HepG2 (cell line): ENCODE measurements around the gene PSME3IP1. TPM values are rescaled to one million over a fixed set of nuclear protein-coding genes. Genes with fewer than 3 reads are reported as not detected.
A peak's percentile ranks its signal among the peaks of the same experiment; 100 is the strongest.

Source experiments
- CENPX ChIP-seq: sonication (generic); formaldehyde crosslinking; IDR thresholded peaks from 2 replicates; pipeline ENCODE4 v1.9.0; 2021; ENCODE audit warnings: mild to moderate bottlenecking, missing genetic modification reagents, moderate library complexity
- ELF1 ChIP-seq: sonication (generic); formaldehyde crosslinking; IDR thresholded peaks from 2 replicates; pipeline ENCODE4 v1.4.0; 2020; ENCODE audit warnings: missing genetic modification reagents
- HNRNPUL1 ChIP-seq: fragments of 200-400 bp; formaldehyde crosslinking; IDR thresholded peaks from 2 replicates; pipeline ENCODE4 v1.6.1; 2017; ENCODE audit warnings: low read depth, mild to moderate bottlenecking, low read length, moderate library complexity
- MXD4 ChIP-seq: IDR thresholded peaks from 2 replicates; pipeline ENCODE4 v1.6.1; 2016; ENCODE audit warnings: mild to moderate bottlenecking, missing biosample characterization, missing genetic modification reagents
- MXI1 ChIP-seq: IDR thresholded peaks from 3 replicates; pipeline ENCODE4 v1.6.1; 2012; ENCODE audit warnings: low read depth, low read length, inconsistent platforms, borderline replicate concordance
- ZNF430 ChIP-seq: sonication (generic); formaldehyde crosslinking; IDR thresholded peaks from 2 replicates; pipeline ENCODE4 v1.9.0; 2021; ENCODE audit warnings: mild to moderate bottlenecking, missing genetic modification reagents
- ZNF644 ChIP-seq: IDR thresholded peaks from 2 replicates; pipeline ENCODE4 v1.6.1; 2016; ENCODE audit warnings: low read depth
- ZNF776 ChIP-seq: sonication (generic); formaldehyde crosslinking; IDR thresholded peaks from 2 replicates; pipeline ENCODE4 v1.4.0; 2020; ENCODE audit warnings: mild to moderate bottlenecking, missing genetic modification reagents
- ZNF878 ChIP-seq: sonication (generic); formaldehyde crosslinking; IDR thresholded peaks from 2 replicates; pipeline ENCODE4 v1.8.1; 2023; ENCODE audit warnings: mild to moderate bottlenecking, missing genetic modification reagents, moderate library complexity
- polyA plus RNA-seq, 8 experiments: library from polyadenylated mRNA; depleted of rRNA in 3 of 8; stranded (reverse) in 7 of 8; unstranded in 1 of 8; fragments of >200 nt; fragmentation: Illumina TruSeq in 4 of 8; extraction: Trizol in 4 of 8; gene quantifications; 2 replicates each; pipeline versions ENCODE4 v1.2.1 to v1.2.3, GENCODE V29; 2011 to 2016; ENCODE audit warnings: low read depth in 4 of 8, missing spikeins in 1 of 8, mixed read lengths in 1 of 8; ENCODE audit not compliant: insufficient read depth in 1 of 8
- total RNA-seq, 5 experiments: library from RNA; depleted of rRNA; stranded (reverse); fragments of >200 nt; fragmentation: Illumina TruSeq; extraction: Trizol; gene quantifications; 2 replicates each; pipeline ENCODE4 v1.2.3, GENCODE V29; 2016; ENCODE audit warnings: low read depth in 1 of 5
- TF ChIP-seq, protein P1 (sequence below), 2 experiments: sonication (generic) in 1 of 2; formaldehyde crosslinking in 1 of 2; IDR thresholded peaks; 2 replicates each; pipeline versions ENCODE4 v1.4.0 to v1.6.1; 2016 to 2020; ENCODE audit warnings: borderline replicate concordance in 1 of 2, low read depth in 1 of 2, mild to moderate bottlenecking in 1 of 2, missing genetic modification reagents in 1 of 2
- TF ChIP-seq, protein P2 (sequence below): sonication (generic); formaldehyde crosslinking; IDR thresholded peaks from 2 replicates; pipeline ENCODE4 v1.8.0; 2022; ENCODE audit warnings: mild to moderate bottlenecking, missing genetic modification reagents; ENCODE audit not compliant: insufficient replicate concordance
- TF ChIP-seq, protein P3 (sequence below): sonication (generic); formaldehyde crosslinking; IDR thresholded peaks from 2 replicates; pipeline ENCODE4 v1.4.0; 2020; ENCODE audit warnings: missing genetic modification reagents
- TF ChIP-seq, protein P4 (sequence below): sonication (generic); formaldehyde crosslinking; IDR thresholded peaks from 2 replicates; pipeline ENCODE4 v1.8.0; 2023; ENCODE audit warnings: mild to moderate bottlenecking, missing genetic modification reagents
- TF ChIP-seq, protein P5 (sequence below): IDR thresholded peaks from 2 replicates; pipeline ENCODE4 v1.6.1; 2016; ENCODE audit warnings: low read depth, missing genetic modification reagents, missing compliant biosample characterization

PSME3IP1 gene
- total and polyA plus RNA-seq, 2 of the 13 experiments (the other 11 are each of a cell fraction or from before 2014, with no cell fraction given), result 90.8 to 99.8 TPM

DNA sequence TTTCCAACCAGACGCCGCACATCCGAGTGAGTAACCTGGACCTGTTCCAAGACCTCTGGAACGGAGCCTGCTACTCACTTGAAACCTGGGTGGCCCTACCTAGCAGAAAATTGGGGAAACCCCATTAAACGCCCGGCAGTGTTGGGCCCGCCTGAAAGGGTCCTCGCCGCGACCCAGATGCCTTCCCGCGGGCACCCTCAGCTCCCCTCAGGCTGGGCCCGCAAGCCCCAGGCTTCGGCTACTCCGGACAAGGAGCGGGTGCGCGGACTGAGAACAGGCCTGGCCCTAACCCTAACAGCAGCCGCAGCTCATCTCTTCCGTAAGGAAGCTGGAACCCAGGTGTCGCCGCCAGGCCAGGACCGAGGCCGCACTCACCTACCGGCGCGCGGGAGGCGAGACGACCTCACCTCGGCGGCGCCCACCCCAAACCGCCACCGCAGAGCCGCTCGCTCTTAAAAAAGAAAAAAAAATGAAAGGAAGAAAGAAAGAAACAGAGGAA is 344 bp downstream of the PSME3IP1 start (continued):
- TF ChIP-seq, protein P1, sequence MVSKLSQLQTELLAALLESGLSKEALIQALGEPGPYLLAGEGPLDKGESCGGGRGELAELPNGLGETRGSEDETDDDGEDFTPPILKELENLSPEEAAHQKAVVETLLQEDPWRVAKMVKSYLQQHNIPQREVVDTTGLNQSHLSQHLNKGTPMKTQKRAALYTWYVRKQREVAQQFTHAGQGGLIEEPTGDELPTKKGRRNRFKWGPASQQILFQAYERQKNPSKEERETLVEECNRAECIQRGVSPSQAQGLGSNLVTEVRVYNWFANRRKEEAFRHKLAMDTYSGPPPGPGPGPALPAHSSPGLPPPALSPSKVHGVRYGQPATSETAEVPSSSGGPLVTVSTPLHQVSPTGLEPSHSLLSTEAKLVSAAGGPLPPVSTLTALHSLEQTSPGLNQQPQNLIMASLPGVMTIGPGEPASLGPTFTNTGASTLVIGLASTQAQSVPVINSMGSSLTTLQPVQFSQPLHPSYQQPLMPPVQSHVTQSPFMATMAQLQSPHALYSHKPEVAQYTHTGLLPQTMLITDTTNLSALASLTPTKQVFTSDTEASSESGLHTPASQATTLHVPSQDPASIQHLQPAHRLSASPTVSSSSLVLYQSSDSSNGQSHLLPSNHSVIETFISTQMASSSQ (IDR thresholded peaks at IDR 0.05; ENCODE audit: low read depth), result no peak
- TF ChIP-seq, protein P1 (CRISPR knock-in tag; IDR thresholded peaks at IDR 0.05; ENCODE audit: borderline replicate concordance), result no peak
- TF ChIP-seq ZNF644 (CRISPR knock-in tag) (no peak), ZNF878 (no peak), ZNF776 (CRISPR knock-in tag) (peak; percentile 75; the same call in 1 of the 2 replicates), MXD4 (no peak), MXI1 (no peak), ELF1 (CRISPR knock-in tag) (no peak), ZNF430 (CRISPR knock-in tag) (peak; percentile 17; the same call in 1 of the 2 replicates), HNRNPUL1 (no peak), CENPX (CRISPR knock-in tag) (no peak)
- TF ChIP-seq, protein P2, sequence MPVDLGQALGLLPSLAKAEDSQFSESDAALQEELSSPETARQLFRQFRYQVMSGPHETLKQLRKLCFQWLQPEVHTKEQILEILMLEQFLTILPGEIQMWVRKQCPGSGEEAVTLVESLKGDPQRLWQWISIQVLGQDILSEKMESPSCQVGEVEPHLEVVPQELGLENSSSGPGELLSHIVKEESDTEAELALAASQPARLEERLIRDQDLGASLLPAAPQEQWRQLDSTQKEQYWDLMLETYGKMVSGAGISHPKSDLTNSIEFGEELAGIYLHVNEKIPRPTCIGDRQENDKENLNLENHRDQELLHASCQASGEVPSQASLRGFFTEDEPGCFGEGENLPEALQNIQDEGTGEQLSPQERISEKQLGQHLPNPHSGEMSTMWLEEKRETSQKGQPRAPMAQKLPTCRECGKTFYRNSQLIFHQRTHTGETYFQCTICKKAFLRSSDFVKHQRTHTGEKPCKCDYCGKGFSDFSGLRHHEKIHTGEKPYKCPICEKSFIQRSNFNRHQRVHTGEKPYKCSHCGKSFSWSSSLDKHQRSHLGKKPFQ, result peak; percentile 57
- TF ChIP-seq, protein P3, sequence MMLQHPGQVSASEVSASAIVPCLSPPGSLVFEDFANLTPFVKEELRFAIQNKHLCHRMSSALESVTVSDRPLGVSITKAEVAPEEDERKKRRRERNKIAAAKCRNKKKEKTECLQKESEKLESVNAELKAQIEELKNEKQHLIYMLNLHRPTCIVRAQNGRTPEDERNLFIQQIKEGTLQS (CRISPR knock-in tag), result 0 out of 2 replicates have a peak, but pooled peaks have one; percentile 12
- TF ChIP-seq, protein P4, sequence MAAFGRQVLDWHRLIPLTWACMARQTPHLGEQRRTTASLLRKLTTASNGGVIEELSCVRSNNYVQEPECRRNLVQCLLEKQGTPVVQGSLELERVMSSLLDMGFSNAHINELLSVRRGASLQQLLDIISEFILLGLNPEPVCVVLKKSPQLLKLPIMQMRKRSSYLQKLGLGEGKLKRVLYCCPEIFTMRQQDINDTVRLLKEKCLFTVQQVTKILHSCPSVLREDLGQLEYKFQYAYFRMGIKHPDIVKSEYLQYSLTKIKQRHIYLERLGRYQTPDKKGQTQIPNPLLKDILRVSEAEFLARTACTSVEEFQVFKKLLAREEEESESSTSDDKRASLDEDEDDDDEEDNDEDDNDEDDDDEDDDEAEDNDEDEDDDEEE (CRISPR knock-in tag), result peak; percentile 74; the same call in 1 of the 2 replicates
- TF ChIP-seq, protein P5, sequence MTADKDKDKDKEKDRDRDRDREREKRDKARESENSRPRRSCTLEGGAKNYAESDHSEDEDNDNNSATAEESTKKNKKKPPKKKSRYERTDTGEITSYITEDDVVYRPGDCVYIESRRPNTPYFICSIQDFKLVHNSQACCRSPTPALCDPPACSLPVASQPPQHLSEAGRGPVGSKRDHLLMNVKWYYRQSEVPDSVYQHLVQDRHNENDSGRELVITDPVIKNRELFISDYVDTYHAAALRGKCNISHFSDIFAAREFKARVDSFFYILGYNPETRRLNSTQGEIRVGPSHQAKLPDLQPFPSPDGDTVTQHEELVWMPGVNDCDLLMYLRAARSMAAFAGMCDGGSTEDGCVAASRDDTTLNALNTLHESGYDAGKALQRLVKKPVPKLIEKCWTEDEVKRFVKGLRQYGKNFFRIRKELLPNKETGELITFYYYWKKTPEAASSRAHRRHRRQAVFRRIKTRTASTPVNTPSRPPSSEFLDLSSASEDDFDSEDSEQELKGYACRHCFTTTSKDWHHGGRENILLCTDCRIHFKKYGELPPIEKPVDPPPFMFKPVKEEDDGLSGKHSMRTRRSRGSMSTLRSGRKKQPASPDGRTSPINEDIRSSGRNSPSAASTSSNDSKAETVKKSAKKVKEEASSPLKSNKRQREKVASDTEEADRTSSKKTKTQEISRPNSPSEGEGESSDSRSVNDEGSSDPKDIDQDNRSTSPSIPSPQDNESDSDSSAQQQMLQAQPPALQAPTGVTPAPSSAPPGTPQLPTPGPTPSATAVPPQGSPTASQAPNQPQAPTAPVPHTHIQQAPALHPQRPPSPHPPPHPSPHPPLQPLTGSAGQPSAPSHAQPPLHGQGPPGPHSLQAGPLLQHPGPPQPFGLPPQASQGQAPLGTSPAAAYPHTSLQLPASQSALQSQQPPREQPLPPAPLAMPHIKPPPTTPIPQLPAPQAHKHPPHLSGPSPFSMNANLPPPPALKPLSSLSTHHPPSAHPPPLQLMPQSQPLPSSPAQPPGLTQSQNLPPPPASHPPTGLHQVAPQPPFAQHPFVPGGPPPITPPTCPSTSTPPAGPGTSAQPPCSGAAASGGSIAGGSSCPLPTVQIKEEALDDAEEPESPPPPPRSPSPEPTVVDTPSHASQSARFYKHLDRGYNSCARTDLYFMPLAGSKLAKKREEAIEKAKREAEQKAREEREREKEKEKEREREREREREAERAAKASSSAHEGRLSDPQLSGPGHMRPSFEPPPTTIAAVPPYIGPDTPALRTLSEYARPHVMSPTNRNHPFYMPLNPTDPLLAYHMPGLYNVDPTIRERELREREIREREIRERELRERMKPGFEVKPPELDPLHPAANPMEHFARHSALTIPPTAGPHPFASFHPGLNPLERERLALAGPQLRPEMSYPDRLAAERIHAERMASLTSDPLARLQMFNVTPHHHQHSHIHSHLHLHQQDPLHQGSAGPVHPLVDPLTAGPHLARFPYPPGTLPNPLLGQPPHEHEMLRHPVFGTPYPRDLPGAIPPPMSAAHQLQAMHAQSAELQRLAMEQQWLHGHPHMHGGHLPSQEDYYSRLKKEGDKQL (CRISPR knock-in tag), result 0 out of 2 replicates have a peak, but pooled peaks have one; percentile 31
